ENCODE data around the gene ACTA1. TPM values are rescaled to one million over a fixed set of nuclear protein-coding genes. Genes with fewer than 3 reads are reported as not detected.
"Not testable (repeated sequence)": the region's sequence is repeated elsewhere in the genome, so short reads cannot be mapped to it uniquely, and the experiment has no call there.

The ACTA1 gene
- total RNA-seq, 1 donor from 2014 or later = not detected

GRCh38 chr1:229409616-229410369 is 24.1 kb downstream of the ACTA1 start:
- no peak for DNase-seq (ENCODE audit: low read depth, low spot score)

- no peak for DNase-seq (ENCODE audit: low read depth, low spot score)
Observed at GRCh38 chr1:229408458-229409037, 25.3 kb downstream of the ACTA1 start.

GRCh38 chr1:229407206-229408026 is 26.5 kb downstream of the ACTA1 start:
- DNase-seq (ENCODE audit: low read depth, low spot score) = no peak

GRCh38 chr1:229406798-229407197 is 27.1 kb downstream of the ACTA1 start:
- no peak for DNase-seq (ENCODE audit: low read depth, low spot score)

GRCh38 chr1:229403573-229403972 is 30.3 kb downstream of the ACTA1 start:
- DNase-seq (ENCODE audit: low read depth, low spot score) = no peak

- DNase-seq (ENCODE audit: low read depth, low spot score) = no peak
Observed at GRCh38 chr1:229402993-229403392, 30.9 kb downstream of the ACTA1 start.

GRCh38 chr1:229402329-229402728 is 31.6 kb downstream of the ACTA1 start:
- DNase-seq (ENCODE audit: low read depth, low spot score) = not testable (repeated sequence)

GRCh38 chr1:229397762-229398161 is 36.1 kb downstream of the ACTA1 start:
- DNase-seq (ENCODE audit: low read depth, low spot score) = no peak

GRCh38 chr1:229396585-229397206 is 37.2 kb downstream of the ACTA1 start:
- DNase-seq (ENCODE audit: low read depth, low spot score) = no peak

- not testable (repeated sequence) for DNase-seq (ENCODE audit: low read depth, low spot score)
Observed at GRCh38 chr1:229394517-229394916, 39.4 kb downstream of the ACTA1 start.

- DNase-seq (ENCODE audit: low read depth, low spot score) = no peak
Observed at GRCh38 chr1:229392936-229393335, 41.0 kb downstream of the ACTA1 start.

- DNase-seq (ENCODE audit: low read depth, low spot score) = no peak
Observed at GRCh38 chr1:229390130-229390529, 43.8 kb downstream of the ACTA1 start.

- no peak for DNase-seq (ENCODE audit: low read depth, low spot score)
Observed at GRCh38 chr1:229388897-229389580, 44.9 kb downstream of the ACTA1 start.

GRCh38 chr1:229385853-229386456 is 47.9 kb downstream of the ACTA1 start:
- DNase-seq (ENCODE audit: low read depth, low spot score) = no peak

- DNase-seq (ENCODE audit: low read depth, low spot score) = no peak
Observed at GRCh38 chr1:229384822-229385221, 49.1 kb downstream of the ACTA1 start.

- no peak for DNase-seq (ENCODE audit: low read depth, low spot score)
Observed at GRCh38 chr1:229383961-229384360, 49.9 kb downstream of the ACTA1 start.

- no peak for DNase-seq (ENCODE audit: low read depth, low spot score)
Observed at GRCh38 chr1:229383188-229383587, 50.7 kb downstream of the ACTA1 start.

Measured in pulmonary artery endothelial cell (primary cell).